Loucy (cell line): Measurements from ENCODE around the gene PTPRN2.

Source experiments
- H2AFZ ChIP-seq: fragments of 200-600 bp; sonication (generic); 2 replicates; pipeline ENCODE4 v1.6.0; 2016; ENCODE audit warnings: antibody characterized with exemption, mild to moderate bottlenecking, low read length, moderate library complexity
- H3F3A ChIP-seq: fragments of 200-600 bp; 2 replicates; pipeline ENCODE4 v1.6.0; 2016; ENCODE audit warnings: antibody characterized with exemption, low read depth, mild to moderate bottlenecking
- H3K27me3 ChIP-seq: fragments of 200-600 bp; sonication (generic); 2 replicates; pipeline ENCODE4 v1.6.1; 2014; ENCODE audit warnings: low read length, mild to moderate bottlenecking; ENCODE audit not compliant: insufficient read depth, poor library complexity, severe bottlenecking
- H3K36me3 ChIP-seq: fragments of 200-600 bp; sonication (generic); 2 replicates; pipeline ENCODE4 v1.6.1; 2016; ENCODE audit warnings: low read length; ENCODE audit not compliant: insufficient read depth
- H3K4me1 ChIP-seq: fragments of 200-600 bp; sonication (generic); 2 replicates; pipeline ENCODE4 v1.5.1; 2014; ENCODE audit warnings: low read length, mild to moderate bottlenecking; ENCODE audit not compliant: insufficient read depth, poor library complexity, severe bottlenecking
- H3K4me2 ChIP-seq: fragments of 200-600 bp; sonication (generic); 2 replicates; pipeline ENCODE4 v1.6.0; 2014; ENCODE audit warnings: antibody characterized with exemption, low read length, low read depth, mild to moderate bottlenecking; ENCODE audit not compliant: poor library complexity, severe bottlenecking
- H3K4me3 ChIP-seq: fragments of 200-600 bp; sonication (generic); 2 replicates; pipeline ENCODE4 v1.5.1; 2014; ENCODE audit warnings: low read length, mild to moderate bottlenecking, mixed read lengths; ENCODE audit not compliant: poor library complexity, severe bottlenecking
- H3K79me2 ChIP-seq: fragments of 200-600 bp; sonication (generic); 2 replicates; pipeline ENCODE4 v1.6.1; 2014; ENCODE audit warnings: low read length; ENCODE audit not compliant: insufficient read depth
- H3K9ac ChIP-seq: fragments of 200-600 bp; sonication (generic); 2 replicates; pipeline ENCODE4 v1.6.0; 2014; ENCODE audit warnings: mild to moderate bottlenecking, low read depth, low read length, moderate library complexity; ENCODE audit not compliant: poor library complexity, severe bottlenecking
- H3K9me2 ChIP-seq: fragments of 200-600 bp; sonication (generic); replicated peaks from 2 replicates; pipeline ENCODE4 v1.6.1; 2016; ENCODE audit warnings: low read depth, low read length, mixed read lengths
- H3K9me3 ChIP-seq: fragments of 200-600 bp; sonication (generic); 2 replicates; pipeline ENCODE4 v1.6.1; 2014; ENCODE audit warnings: mild to moderate bottlenecking, antibody characterized with exemption, low read length, low read depth; ENCODE audit not compliant: insufficient read depth
- H4K20me1 ChIP-seq: fragments of 200-600 bp; sonication (generic); 2 replicates; pipeline ENCODE4 v1.6.0; 2014; ENCODE audit warnings: antibody characterized with exemption, low read length, mild to moderate bottlenecking; ENCODE audit not compliant: insufficient read depth, poor library complexity, severe bottlenecking
- EZH2phosphoT487 ChIP-seq: fragments of 200-600 bp; IDR thresholded peaks from 2 replicates; pipeline ENCODE4 v1.6.1; 2018; ENCODE audit warnings: antibody characterized with exemption, mild to moderate bottlenecking, moderate library complexity, borderline replicate concordance
- TF ChIP-seq, protein P1 (sequence below): fragments of 200-600 bp; sonication (generic); conservative IDR thresholded peaks from 2 replicates; pipeline ENCODE4 v1.5.1; 2014; ENCODE audit warnings: mild to moderate bottlenecking, antibody characterized with exemption, low read length

The PTPRN2 gene

DNA sequence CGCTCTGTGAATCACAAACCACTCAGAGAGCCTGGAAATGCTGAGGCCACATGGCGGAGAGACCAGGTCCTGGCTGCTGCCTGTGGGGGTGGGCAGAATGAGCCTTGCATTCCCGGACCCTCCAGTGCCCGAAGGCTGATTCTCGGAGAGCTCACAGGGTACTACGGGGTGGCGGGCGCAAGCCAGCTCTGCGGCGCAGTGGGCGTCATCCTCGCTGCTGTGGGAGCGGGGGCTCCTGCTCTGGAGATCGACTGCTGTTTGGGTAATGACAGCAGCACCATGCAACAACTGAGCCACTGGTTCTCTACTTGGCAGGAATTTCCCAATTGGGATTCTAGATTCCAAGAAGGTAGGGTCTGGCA lies 108.0 kb downstream of the PTPRN2 start:
- Histone ChIP-seq H3K4me2 (no peak overlapping the region), H3F3A (no peaks in the 10 kb centered on the region), H3K9me2 (no peaks in the 10 kb centered on the region), H2AFZ (no peak overlapping the region), H3K4me1 (no peaks in the 10 kb centered on the region), H3K4me3 (no peak overlapping the region), H3K27me3 (no peaks in the 10 kb centered on the region), H3K9me3 (peaks cover 40% of the 10 kb centered on the region; the same call in 1 of the 2 replicates), H3K36me3 (no peaks in the 10 kb centered on the region), H3K79me2 (no peaks in the 10 kb centered on the region), H3K9ac (no peak overlapping the region), H4K20me1 (no peaks in the 10 kb centered on the region)
- no peak for TF ChIP-seq EZH2phosphoT487
- TF ChIP-seq, protein P1, sequence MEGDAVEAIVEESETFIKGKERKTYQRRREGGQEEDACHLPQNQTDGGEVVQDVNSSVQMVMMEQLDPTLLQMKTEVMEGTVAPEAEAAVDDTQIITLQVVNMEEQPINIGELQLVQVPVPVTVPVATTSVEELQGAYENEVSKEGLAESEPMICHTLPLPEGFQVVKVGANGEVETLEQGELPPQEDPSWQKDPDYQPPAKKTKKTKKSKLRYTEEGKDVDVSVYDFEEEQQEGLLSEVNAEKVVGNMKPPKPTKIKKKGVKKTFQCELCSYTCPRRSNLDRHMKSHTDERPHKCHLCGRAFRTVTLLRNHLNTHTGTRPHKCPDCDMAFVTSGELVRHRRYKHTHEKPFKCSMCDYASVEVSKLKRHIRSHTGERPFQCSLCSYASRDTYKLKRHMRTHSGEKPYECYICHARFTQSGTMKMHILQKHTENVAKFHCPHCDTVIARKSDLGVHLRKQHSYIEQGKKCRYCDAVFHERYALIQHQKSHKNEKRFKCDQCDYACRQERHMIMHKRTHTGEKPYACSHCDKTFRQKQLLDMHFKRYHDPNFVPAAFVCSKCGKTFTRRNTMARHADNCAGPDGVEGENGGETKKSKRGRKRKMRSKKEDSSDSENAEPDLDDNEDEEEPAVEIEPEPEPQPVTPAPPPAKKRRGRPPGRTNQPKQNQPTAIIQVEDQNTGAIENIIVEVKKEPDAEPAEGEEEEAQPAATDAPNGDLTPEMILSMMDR: no peak

DNA sequence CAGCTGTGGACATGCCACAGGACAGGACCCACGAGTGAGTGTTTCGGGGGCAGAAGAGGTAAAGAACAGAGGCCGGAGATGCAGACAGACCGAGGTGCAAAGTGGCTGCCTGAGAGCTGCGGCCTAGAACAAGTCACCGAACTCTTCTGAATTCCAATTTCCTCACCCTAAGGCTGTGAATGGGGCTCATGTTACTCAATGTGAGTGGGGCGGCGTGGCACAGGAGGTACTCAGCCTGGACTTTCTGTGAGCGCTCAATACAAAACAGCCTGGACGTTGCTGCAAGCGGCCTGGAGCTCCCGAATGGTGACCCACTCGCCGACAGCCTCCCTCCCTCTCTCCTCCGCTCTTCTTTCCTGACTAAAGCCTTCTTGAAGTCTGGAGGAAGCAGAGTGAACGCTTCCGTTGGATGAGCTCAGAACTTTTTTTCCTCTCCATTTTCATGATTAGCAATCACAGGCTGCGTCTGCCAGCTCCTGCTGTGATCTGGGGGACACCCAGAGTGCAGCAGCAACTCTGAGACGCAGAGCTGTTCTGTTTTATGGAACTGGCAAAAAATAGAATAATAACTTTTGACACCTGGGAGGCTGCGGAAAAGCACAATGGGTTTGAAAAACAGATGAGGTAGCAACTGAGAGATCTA lies 108.5 kb downstream of the PTPRN2 start:
- Histone ChIP-seq H3F3A (no peaks in the 10 kb centered on the region), H3K79me2 (no peaks in the 10 kb centered on the region), H3K27me3 (no peaks in the 10 kb centered on the region)

DNA sequence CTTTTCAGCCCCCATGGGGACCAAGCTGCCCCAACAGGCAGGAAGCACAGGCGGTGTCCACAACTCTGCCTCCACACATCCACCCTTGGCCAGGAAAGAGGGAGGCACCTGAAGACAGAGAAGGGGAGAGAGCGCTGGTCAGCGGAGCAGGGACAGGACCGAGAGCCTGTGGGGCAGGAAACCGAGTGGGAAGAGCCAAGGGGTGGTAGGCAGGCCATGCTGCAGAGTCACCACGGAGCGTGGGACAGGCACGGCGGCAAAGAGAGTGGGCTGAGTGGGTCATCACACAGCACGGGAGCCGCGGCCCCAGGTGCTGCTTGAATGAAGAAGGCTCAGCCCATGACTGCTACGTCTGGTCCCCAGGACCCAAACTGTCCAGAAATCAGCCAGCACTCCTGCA lies 109.8 kb downstream of the PTPRN2 start:
- H3K27me3 ChIP-seq: no peaks in the 10 kb centered on the region
- peaks cover 42% of the 10 kb centered on the region; the same call in 1 of the 2 replicates for H3K9me3 ChIP-seq
- TF ChIP-seq EZH2phosphoT487: no peak
- TF ChIP-seq, protein P1: no peak
- no peak overlapping the region for H3K4me2 ChIP-seq
- H3F3A ChIP-seq: no peaks in the 10 kb centered on the region
- H4K20me1 ChIP-seq: no peaks in the 10 kb centered on the region
- H3K4me1 ChIP-seq: no peaks in the 10 kb centered on the region
- no peak overlapping the region for H3K9ac ChIP-seq
- H3K9me2 ChIP-seq: no peaks in the 10 kb centered on the region
- H3K36me3 ChIP-seq: no peaks in the 10 kb centered on the region
- H3K4me3 ChIP-seq: no peak overlapping the region
- H2AFZ ChIP-seq: no peak overlapping the region
- no peaks in the 10 kb centered on the region for H3K79me2 ChIP-seq

More for the DNA sequence above, 108.5 kb downstream of the PTPRN2 start:
- Histone ChIP-seq H3K9me3 (peaks cover 42% of the 10 kb centered on the region; the same call in 1 of the 2 replicates), H3K9me2 (no peaks in the 10 kb centered on the region), H2AFZ (no peak overlapping the region), H3K9ac (no peak overlapping the region), H4K20me1 (no peaks in the 10 kb centered on the region), H3K4me3 (no peak overlapping the region), H3K36me3 (no peaks in the 10 kb centered on the region), H3K4me1 (no peaks in the 10 kb centered on the region), H3K4me2 (no peak overlapping the region)
- TF ChIP-seq, protein P1: no peak
- no peak for TF ChIP-seq EZH2phosphoT487
